Type B pancreatic cell (in vitro differentiated cells): ENCODE measurements around the gene UBXN7. TPM values are rescaled to one million over a fixed set of nuclear protein-coding genes. Genes with fewer than 3 reads are reported as not detected.
A peak's percentile ranks its signal among the peaks of the same experiment; 100 is the strongest.
"Not testable (repeated sequence)": the region's sequence is repeated elsewhere in the genome, so short reads cannot be mapped to it uniquely, and the experiment has no call there.

Source experiments
- DNase-seq: peaks from one replicate; pipeline ENCODE4 v3.0.0; 2021; ENCODE audit warnings: mixed read lengths; ENCODE audit not compliant: unreplicated experiment; ENCODE audit errors: extremely low spot score
- H3K27ac Mint-ChIP-seq: 2 replicates; pipeline ENCODE4 v1.8.0; 2021; ENCODE audit warnings: mild to moderate bottlenecking, mixed read lengths
- H3K27me3 Mint-ChIP-seq: 2 replicates; pipeline ENCODE4 v1.8.0; 2021; ENCODE audit warnings: mixed read lengths
- H3K36me3 Mint-ChIP-seq: 2 replicates; pipeline ENCODE4 v1.8.0; 2021; ENCODE audit warnings: mixed read lengths
- H3K4me1 Mint-ChIP-seq: one replicate; pipeline ENCODE4 v1.8.0; 2021; ENCODE audit warnings: mixed read lengths; ENCODE audit not compliant: unreplicated experiment
- H3K4me3 Mint-ChIP-seq: 2 replicates; pipeline ENCODE4 v1.8.0; 2021; ENCODE audit warnings: mild to moderate bottlenecking, mixed read lengths
- H3K9me3 Mint-ChIP-seq: 2 replicates; pipeline ENCODE4 v1.8.0; 2021; ENCODE audit warnings: mixed read lengths
- total RNA-seq: library from RNA; stranded (reverse); gene quantifications from 2 replicates; pipeline ENCODE4 v1.2.1, GENCODE V29; 2021; ENCODE audit warnings: low replicate concordance
- TF ChIP-seq, protein P1 (sequence below): fragments of 200-600 bp; sonication (generic); conservative IDR thresholded peaks from 2 replicates; pipeline ENCODE4 v1.5.0; 2021; ENCODE audit warnings: antibody characterized with exemption, mild to moderate bottlenecking

Gene UBXN7
- total RNA-seq, 1 donor from 2014 or later, result 89.2 TPM

DNA sequence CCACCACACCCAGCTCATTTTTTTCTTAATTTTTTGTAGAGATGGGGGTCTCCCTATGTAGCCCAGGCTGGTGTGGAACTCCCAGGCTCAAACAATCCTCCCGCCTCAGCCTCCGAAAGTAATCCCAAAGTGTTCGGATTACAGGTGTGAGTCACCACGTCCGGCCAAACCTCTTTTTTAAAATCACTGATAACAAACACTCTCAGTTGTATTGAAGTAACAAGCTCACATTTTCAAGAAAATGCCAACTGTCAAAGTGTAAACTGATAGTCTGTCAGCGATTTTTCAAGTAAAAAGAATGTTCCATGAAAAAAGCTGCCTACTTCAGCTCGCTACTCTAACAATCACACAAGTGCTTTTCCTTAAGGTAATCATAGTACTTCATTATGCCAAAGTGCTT, 33.4 kb downstream of the UBXN7 start:
- peak overlapping the region; percentile 88 for H3K27ac Mint-ChIP-seq

DNA sequence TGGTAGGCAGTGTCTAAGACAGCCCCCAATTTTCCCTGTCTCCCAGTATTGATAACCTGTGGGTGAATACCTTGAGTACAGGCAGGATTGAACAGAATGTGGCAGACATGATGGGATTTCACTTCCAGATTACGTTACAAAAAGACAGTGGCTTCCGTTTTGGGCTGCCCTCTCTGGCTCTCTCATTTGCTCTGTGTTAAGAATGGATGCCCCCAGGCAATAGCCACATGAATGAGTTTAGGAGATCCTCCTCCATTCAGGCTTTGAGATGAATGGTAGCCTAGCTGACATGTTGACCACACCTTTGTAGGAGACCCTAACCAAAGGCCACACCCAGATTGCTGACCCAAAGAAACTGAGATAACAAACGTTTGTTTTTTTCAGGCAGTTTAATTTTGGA, 34.3 kb downstream of the UBXN7 start:
- TF ChIP-seq, protein P1, sequence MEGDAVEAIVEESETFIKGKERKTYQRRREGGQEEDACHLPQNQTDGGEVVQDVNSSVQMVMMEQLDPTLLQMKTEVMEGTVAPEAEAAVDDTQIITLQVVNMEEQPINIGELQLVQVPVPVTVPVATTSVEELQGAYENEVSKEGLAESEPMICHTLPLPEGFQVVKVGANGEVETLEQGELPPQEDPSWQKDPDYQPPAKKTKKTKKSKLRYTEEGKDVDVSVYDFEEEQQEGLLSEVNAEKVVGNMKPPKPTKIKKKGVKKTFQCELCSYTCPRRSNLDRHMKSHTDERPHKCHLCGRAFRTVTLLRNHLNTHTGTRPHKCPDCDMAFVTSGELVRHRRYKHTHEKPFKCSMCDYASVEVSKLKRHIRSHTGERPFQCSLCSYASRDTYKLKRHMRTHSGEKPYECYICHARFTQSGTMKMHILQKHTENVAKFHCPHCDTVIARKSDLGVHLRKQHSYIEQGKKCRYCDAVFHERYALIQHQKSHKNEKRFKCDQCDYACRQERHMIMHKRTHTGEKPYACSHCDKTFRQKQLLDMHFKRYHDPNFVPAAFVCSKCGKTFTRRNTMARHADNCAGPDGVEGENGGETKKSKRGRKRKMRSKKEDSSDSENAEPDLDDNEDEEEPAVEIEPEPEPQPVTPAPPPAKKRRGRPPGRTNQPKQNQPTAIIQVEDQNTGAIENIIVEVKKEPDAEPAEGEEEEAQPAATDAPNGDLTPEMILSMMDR, result no peak
- no peak for DNase-seq

More for the DNA sequence above, 33.4 kb downstream of the UBXN7 start:
- Mint-ChIP-seq H3K36me3 (peaks cover 33% of the 10 kb centered on the region), H3K9me3 (no peaks in the 10 kb centered on the region), H3K4me1 (peaks cover 4% of the 10 kb centered on the region), H3K4me3 (no peak overlapping the region), H3K27me3 (no peaks in the 10 kb centered on the region)
- DNase-seq, result no peak
- TF ChIP-seq, protein P1, result no peak

DNA sequence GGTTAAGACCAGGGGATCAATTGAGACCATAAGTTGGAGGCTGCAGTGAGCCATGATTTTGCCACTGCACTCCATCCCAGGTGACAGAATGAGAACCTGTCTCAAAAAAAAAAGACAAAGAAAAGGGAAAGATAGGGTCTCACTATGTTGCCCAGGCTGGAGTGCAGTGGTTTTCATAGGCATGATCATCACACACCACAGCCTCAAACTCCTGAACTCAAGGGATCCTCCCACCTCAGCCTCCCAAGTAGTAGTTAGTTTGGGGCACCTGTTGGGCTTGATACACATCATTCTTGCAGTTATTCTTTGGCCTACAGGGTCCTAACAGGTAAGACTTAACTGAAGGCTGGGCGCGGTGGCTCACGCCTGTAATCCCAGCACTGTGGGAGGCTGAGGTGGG, 42.1 kb downstream of the UBXN7 start:
- Mint-ChIP-seq H3K4me1 (no peaks in the 10 kb centered on the region), H3K9me3 (peaks cover 12% of the 10 kb centered on the region), H3K36me3 (peaks cover 63% of the 10 kb centered on the region), H3K4me3 (no peak overlapping the region), H3K27ac (no peak overlapping the region), H3K27me3 (no peaks in the 10 kb centered on the region)
- TF ChIP-seq, protein P1, result no peak
- no peak for DNase-seq

More for the DNA sequence above, 34.3 kb downstream of the UBXN7 start:
- H3K4me3 Mint-ChIP-seq, result no peak overlapping the region
- no peaks in the 10 kb centered on the region for H3K27me3 Mint-ChIP-seq
- peaks cover 4% of the 10 kb centered on the region for H3K4me1 Mint-ChIP-seq
- peak overlapping the region; percentile 88 for H3K27ac Mint-ChIP-seq
- peaks cover 37% of the 10 kb centered on the region for H3K36me3 Mint-ChIP-seq
- no peaks in the 10 kb centered on the region for H3K9me3 Mint-ChIP-seq

DNA sequence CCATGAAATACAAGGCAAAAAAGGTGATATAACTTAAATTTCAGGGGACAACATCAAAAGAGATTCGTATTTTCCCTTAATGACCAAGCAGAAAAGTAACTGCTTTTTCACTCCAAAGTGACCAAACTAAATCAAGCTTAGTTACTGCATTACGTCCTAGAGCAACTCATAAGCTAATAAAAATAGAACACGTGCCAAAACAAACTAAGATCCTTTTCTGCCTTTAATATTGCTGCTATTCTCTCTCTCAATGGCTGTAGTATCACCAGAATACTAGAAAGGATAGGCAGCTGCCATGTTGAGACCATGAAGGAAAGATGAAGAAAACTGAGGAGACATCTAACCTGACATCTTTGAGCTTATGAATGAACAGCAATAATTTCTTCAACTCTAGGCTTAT, 43.3 kb downstream of the UBXN7 start:
- TF ChIP-seq, protein P1, result no peak
- H3K4me1 Mint-ChIP-seq, result no peaks in the 10 kb centered on the region

DNA sequence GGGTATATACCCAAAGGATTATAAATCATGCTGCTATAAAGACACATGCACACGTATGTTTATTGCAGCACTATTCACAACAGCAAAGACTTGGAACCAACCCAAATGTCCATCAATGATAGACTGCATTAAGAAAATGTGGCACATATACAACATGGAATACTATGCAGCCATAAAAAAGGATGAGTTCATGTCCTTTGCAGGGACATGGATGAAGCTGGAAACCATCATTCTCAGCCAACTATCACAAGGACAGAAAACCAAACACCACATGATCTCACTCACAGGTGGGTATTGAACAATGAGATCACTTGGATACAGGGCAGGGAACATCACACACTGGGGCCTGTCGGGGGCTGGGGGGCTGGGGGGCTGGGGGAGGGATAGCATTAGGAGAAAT, 44.3 kb downstream of the UBXN7 start:
- H3K4me3 Mint-ChIP-seq, H3K27ac Mint-ChIP-seq, H3K4me1 Mint-ChIP-seq, H3K27me3 Mint-ChIP-seq, DNase-seq: not testable (repeated sequence)
- Mint-ChIP-seq H3K9me3 (peaks cover 23% of the 10 kb centered on the region), H3K36me3 (peaks cover 74% of the 10 kb centered on the region)

More for the DNA sequence above, 43.3 kb downstream of the UBXN7 start:
- Mint-ChIP-seq H3K27ac (no peak overlapping the region), H3K27me3 (no peaks in the 10 kb centered on the region), H3K4me3 (no peak overlapping the region), H3K9me3 (peaks cover 15% of the 10 kb centered on the region), H3K36me3 (peaks cover 69% of the 10 kb centered on the region)
- no peak for DNase-seq

DNA sequence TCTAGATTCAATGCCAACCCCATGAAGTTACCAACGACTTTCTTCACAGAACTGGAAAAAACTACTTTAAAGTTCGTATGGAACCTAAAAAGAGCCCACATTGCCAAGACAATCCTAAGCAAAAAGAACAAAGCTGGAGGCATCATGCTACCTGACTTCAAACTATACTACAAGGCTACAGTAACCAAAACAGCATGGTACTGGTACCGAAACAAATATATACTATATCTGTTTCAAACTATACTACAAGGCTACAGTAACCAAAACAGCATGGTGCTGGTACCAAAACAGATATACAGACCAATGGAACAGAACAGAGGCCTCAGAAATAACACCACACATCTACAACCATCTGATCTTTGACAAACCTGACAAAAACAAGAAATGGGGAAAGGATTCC, 45.4 kb downstream of the UBXN7 start:
- peaks cover 26% of the 10 kb centered on the region for H3K9me3 Mint-ChIP-seq
- H3K4me3 Mint-ChIP-seq, H3K4me1 Mint-ChIP-seq, H3K27ac Mint-ChIP-seq, H3K27me3 Mint-ChIP-seq, DNase-seq: not testable (repeated sequence)
- H3K36me3 Mint-ChIP-seq, result peaks cover 75% of the 10 kb centered on the region

DNA sequence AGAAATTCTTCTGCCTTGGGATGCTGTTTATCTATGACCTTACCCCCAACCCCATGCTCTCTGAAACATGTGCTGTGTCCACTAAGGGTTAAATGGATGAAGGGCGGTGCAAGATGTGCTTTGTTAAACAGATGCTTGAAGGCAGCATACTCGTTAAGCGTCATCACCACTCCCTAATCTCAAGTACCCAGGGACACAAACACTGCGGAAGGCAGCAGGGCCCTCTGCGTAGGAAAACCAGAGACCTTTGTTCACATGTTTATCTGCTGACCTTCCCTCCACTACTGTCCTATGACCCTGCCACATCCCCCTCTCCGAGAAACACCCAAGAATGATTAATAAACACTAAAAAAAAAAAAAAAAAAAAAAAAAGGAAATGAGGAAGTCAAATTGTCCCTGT, 46.2 kb downstream of the UBXN7 start:
- not testable (repeated sequence) for H3K27ac Mint-ChIP-seq, H3K4me3 Mint-ChIP-seq, H3K27me3 Mint-ChIP-seq, DNase-seq, H3K4me1 Mint-ChIP-seq
- Mint-ChIP-seq H3K36me3 (peaks cover 78% of the 10 kb centered on the region), H3K9me3 (peaks cover 29% of the 10 kb centered on the region)

DNA sequence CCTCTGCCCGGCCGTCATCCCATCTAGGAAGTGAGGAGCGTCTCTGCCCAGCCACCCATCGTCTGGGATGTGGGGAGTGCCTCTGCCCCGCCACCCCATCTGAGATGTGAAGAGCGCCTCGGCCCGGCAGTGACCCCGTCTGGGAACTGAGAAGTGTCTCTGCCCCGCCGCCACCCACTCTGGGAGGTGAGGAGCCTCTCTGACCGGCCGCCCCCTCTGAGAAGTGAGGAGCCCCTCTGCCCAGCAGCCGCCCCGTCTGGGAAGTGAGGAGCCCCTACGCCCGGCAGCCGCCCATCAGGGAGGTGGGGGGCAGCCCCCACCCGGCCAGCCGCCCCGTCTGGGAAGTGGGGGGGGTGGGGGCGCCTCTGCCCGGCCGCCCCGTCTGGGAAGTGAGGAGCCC, 46.8 kb downstream of the UBXN7 start:
- not testable (repeated sequence) for H3K4me1 Mint-ChIP-seq, H3K27me3 Mint-ChIP-seq, H3K27ac Mint-ChIP-seq, DNase-seq, H3K4me3 Mint-ChIP-seq
- peaks cover 29% of the 10 kb centered on the region for H3K9me3 Mint-ChIP-seq
- H3K36me3 Mint-ChIP-seq, result peaks cover 75% of the 10 kb centered on the region
